Panc1 (cell line): ENCODE data around the gene GPR157. TPM values are rescaled to one million over a fixed set of nuclear protein-coding genes. Genes with fewer than 3 reads are reported as not detected.

ENCODE experiments used
- ATAC-seq: fragments of 200-7000 bp; cut with Tn5 transposase; 2 replicates; pipeline ENCODE4 v1.9.1; 2020; ENCODE audit warnings: mild to moderate bottlenecking, moderate library complexity
- BruUV-seq: library from RNA; stranded (reverse); fragments of 400-500 nt; replicated peaks from 2 replicates; lab custom pipeline; 2021; lab: Mats Ljungman, UMichigan
- CTCF ChIA-PET: fragments of 300-600 bp; sonication (Branson Sonifier 250); formaldehyde crosslinking; loops from one replicate; lab custom pipeline; 2022; ENCODE audit warnings: antibody characterized with exemption; lab: Charles Lee
- POLR2A ChIA-PET: fragments of 300-600 bp; sonication (Branson Sonifier 250); formaldehyde crosslinking; loops from one replicate; lab custom pipeline; 2022; ENCODE audit warnings: antibody characterized with exemption; lab: Charles Lee
- DNase-seq: peaks from one replicate; pipeline ENCODE4 v3.0.0-alpha.2; 2010; ENCODE audit warnings: low read depth, low spot score
- H3K27ac ChIP-seq: 2 replicates; pipeline ENCODE4 v1.5.1; 2011; ENCODE audit warnings: mild to moderate bottlenecking, low read length, inconsistent platforms
- H3K27me3 ChIP-seq: fragments of 200-500 bp; sonication (Bioruptor generic); 2 replicates; pipeline ENCODE4 v1.6.0; 2014; ENCODE audit warnings: low read length, inconsistent platforms; ENCODE audit not compliant: control insufficient read depth, insufficient read depth
- H3K36me3 ChIP-seq: fragments of 200-500 bp; sonication (Bioruptor generic); 2 replicates; pipeline ENCODE4 v1.5.1; 2014; ENCODE audit warnings: inconsistent platforms, mild to moderate bottlenecking, low read length, moderate library complexity; ENCODE audit not compliant: control insufficient read depth, insufficient read depth
- H3K4me1 ChIP-seq: 2 replicates; pipeline ENCODE4 v1.5.1; 2011; ENCODE audit warnings: inconsistent platforms, mild to moderate bottlenecking, low read length, moderate library complexity; ENCODE audit not compliant: control insufficient read depth, insufficient read depth
- H3K4me3 ChIP-seq, 2 experiments: 2 replicates each; pipeline ENCODE4 v1.5.1; 2011 to 2012; ENCODE audit warnings: low read depth in 2 of 2, low read length in 2 of 2, mild to moderate bottlenecking in 2 of 2, inconsistent platforms in 1 of 2, moderate library complexity in 1 of 2
- H3K9me3 ChIP-seq: fragments of 200-500 bp; sonication (Bioruptor generic); 2 replicates; pipeline ENCODE4 v1.5.1; 2014; ENCODE audit warnings: low read depth, mild to moderate bottlenecking, inconsistent platforms, low read length, moderate library complexity; ENCODE audit not compliant: control insufficient read depth, insufficient read depth
- POLR2AphosphoS5 ChIP-seq: IDR thresholded peaks from 2 replicates; pipeline ENCODE4 v1.6.1; 2012; ENCODE audit warnings: mild to moderate bottlenecking, low read depth, low read length, moderate library complexity
- SIN3A ChIP-seq: IDR thresholded peaks from 2 replicates; pipeline ENCODE4 v1.6.1; 2012; ENCODE audit warnings: low read depth, mild to moderate bottlenecking, low read length, moderate library complexity, borderline replicate concordance; ENCODE audit not compliant: insufficient read depth
- TCF7L2 ChIP-seq: IDR thresholded peaks from 2 replicates; pipeline ENCODE4 v1.6.1; 2011; ENCODE audit warnings: mild to moderate bottlenecking, low read depth, low read length, inconsistent platforms
- in situ Hi-C: cut with HindIII; loops from 2 replicates; pipeline ENCODE4 v1.10.0; 2016; ENCODE audit warnings: low sequenced_read_pairs, low pct_unique_long_range_greater_than_20kb
- intact Hi-C: fragments of 100-400 bp; cut with micrococcal nuclease; formaldehyde crosslinking; loops from one replicate; pipeline ENCODE4 v1.10.0; 2022; ENCODE audit not compliant: unreplicated experiment
- total RNA-seq: library from RNA; stranded (reverse); gene quantifications from one replicate; pipeline ENCODE4 v1.2.1, GENCODE V29; 2021; ENCODE audit not compliant: unreplicated experiment
- TF ChIP-seq, protein P1 (sequence below): fragments of 450-650 bp; IDR thresholded peaks from 2 replicates; pipeline ENCODE4 v1.5.1; 2017; ENCODE audit warnings: mild to moderate bottlenecking
- TF ChIP-seq, protein P2 (sequence below), 2 experiments: IDR thresholded peaks; 2 replicates each; pipeline ENCODE4 v1.6.1; 2011 to 2012; ENCODE audit warnings: low read depth in 2 of 2, control low read depth in 1 of 2, low read length in 1 of 2, mild to moderate bottlenecking in 1 of 2, moderate library complexity in 1 of 2; ENCODE audit not compliant: insufficient read depth in 1 of 2

The GPR157 gene
- total RNA-seq, 1 experiment from 2014 or later: 19.8 TPM

GRCh38 chr1:9086796-9087195 lies 42.1 kb downstream of the GPR157 start:
- in situ Hi-C loops (no loop called here), intact Hi-C loops (no loop called here)
- no peaks in the 10 kb centered on the region for H3K9me3 ChIP-seq
- ATAC-seq: no peak
- ChIA-PET POLR2A (no interaction called here), CTCF (no interaction called here)
- DNase-seq: no peak
- H3K4me1 ChIP-seq: no peaks in the 10 kb centered on the region
- no peak for TF ChIP-seq TCF7L2
- TF ChIP-seq POLR2AphosphoS5: no peak
- no peak for TF ChIP-seq SIN3A
- TF ChIP-seq, protein P1, sequence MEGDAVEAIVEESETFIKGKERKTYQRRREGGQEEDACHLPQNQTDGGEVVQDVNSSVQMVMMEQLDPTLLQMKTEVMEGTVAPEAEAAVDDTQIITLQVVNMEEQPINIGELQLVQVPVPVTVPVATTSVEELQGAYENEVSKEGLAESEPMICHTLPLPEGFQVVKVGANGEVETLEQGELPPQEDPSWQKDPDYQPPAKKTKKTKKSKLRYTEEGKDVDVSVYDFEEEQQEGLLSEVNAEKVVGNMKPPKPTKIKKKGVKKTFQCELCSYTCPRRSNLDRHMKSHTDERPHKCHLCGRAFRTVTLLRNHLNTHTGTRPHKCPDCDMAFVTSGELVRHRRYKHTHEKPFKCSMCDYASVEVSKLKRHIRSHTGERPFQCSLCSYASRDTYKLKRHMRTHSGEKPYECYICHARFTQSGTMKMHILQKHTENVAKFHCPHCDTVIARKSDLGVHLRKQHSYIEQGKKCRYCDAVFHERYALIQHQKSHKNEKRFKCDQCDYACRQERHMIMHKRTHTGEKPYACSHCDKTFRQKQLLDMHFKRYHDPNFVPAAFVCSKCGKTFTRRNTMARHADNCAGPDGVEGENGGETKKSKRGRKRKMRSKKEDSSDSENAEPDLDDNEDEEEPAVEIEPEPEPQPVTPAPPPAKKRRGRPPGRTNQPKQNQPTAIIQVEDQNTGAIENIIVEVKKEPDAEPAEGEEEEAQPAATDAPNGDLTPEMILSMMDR: no peak
- TF ChIP-seq, protein P2, sequence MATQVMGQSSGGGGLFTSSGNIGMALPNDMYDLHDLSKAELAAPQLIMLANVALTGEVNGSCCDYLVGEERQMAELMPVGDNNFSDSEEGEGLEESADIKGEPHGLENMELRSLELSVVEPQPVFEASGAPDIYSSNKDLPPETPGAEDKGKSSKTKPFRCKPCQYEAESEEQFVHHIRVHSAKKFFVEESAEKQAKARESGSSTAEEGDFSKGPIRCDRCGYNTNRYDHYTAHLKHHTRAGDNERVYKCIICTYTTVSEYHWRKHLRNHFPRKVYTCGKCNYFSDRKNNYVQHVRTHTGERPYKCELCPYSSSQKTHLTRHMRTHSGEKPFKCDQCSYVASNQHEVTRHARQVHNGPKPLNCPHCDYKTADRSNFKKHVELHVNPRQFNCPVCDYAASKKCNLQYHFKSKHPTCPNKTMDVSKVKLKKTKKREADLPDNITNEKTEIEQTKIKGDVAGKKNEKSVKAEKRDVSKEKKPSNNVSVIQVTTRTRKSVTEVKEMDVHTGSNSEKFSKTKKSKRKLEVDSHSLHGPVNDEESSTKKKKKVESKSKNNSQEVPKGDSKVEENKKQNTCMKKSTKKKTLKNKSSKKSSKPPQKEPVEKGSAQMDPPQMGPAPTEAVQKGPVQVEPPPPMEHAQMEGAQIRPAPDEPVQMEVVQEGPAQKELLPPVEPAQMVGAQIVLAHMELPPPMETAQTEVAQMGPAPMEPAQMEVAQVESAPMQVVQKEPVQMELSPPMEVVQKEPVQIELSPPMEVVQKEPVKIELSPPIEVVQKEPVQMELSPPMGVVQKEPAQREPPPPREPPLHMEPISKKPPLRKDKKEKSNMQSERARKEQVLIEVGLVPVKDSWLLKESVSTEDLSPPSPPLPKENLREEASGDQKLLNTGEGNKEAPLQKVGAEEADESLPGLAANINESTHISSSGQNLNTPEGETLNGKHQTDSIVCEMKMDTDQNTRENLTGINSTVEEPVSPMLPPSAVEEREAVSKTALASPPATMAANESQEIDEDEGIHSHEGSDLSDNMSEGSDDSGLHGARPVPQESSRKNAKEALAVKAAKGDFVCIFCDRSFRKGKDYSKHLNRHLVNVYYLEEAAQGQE (IDR thresholded peaks at IDR 0.05; ENCODE audit: insufficient read depth in 1 of 2, low read depth in 2 of 2, low read length in 1 of 2): no peak
- H3K36me3 ChIP-seq: no peaks in the 10 kb centered on the region
- no peak overlapping the region for H3K27ac ChIP-seq
- H3K27me3 ChIP-seq: no peaks in the 10 kb centered on the region; the same call in 1 of the 2 replicates
- H3K4me3 ChIP-seq: no peak overlapping the region
- BruUV-seq: no TSS peak

GRCh38 chr1:9086045-9086444 lies 42.9 kb downstream of the GPR157 start:
- DNase-seq: no peak
- POLR2A ChIA-PET: no interaction called here

More at GRCh38 chr1:9086045-9086444, 42.9 kb downstream of the GPR157 start:
- BruUV-seq: no TSS peak
- CTCF ChIA-PET: interaction anchor here (1.0 kb wide), 1 partner anchor 25 kb away, joined by 4 read pairs; no protein-coding TSS in a partner anchor
- ATAC-seq: no peak
- Histone ChIP-seq H3K36me3 (no peaks in the 10 kb centered on the region), H3K27me3 (no peaks in the 10 kb centered on the region), H3K9me3 (no peaks in the 10 kb centered on the region), H3K4me3 (no peak overlapping the region), H3K4me1 (no peaks in the 10 kb centered on the region), H3K27ac (no peak overlapping the region)
- intact Hi-C loops: no loop called here
- in situ Hi-C loops: no loop called here
- no peak for TF ChIP-seq SIN3A
- no peak for TF ChIP-seq TCF7L2
- TF ChIP-seq, protein P1: no peak
- TF ChIP-seq, protein P2 (IDR thresholded peaks at IDR 0.05; ENCODE audit: insufficient read depth in 1 of 2, low read depth in 2 of 2, low read length in 1 of 2): no peak
- TF ChIP-seq POLR2AphosphoS5: no peak
